SH-SY5Y (cell line): ENCODE results near the gene MGA.

Source experiments
- GATA2 ChIP-seq: IDR thresholded peaks from 2 replicates; pipeline ENCODE4 v1.6.1; 2011; ENCODE audit warnings: mild to moderate bottlenecking, low read depth, low read length
- GATA3 ChIP-seq: IDR thresholded peaks from 2 replicates; pipeline ENCODE4 v1.6.1; 2011; ENCODE audit warnings: low read depth, mild to moderate bottlenecking, low read length, moderate library complexity

MGA gene

DNA sequence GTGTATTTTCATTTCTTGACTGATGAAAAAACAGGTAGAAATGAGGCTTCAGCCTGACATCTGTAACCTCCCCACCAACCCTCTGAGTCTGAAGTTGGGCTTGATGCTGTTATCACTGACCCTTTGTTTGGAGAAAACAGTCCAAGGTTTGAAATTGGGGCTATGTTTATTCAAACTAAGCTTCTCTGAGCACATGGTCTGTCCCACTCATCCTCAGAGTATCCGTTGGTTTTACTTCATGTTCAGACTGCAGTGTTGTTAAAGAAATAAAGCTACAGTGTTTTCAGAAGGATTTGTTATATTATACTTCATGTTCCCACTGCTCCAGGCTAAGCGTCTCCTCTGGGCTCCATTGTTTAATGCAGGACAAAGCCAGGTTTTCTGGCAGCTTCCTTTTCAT is 120.1 kb downstream of the MGA start:
- no peak for TF ChIP-seq GATA2
- no peak for TF ChIP-seq GATA3

DNA sequence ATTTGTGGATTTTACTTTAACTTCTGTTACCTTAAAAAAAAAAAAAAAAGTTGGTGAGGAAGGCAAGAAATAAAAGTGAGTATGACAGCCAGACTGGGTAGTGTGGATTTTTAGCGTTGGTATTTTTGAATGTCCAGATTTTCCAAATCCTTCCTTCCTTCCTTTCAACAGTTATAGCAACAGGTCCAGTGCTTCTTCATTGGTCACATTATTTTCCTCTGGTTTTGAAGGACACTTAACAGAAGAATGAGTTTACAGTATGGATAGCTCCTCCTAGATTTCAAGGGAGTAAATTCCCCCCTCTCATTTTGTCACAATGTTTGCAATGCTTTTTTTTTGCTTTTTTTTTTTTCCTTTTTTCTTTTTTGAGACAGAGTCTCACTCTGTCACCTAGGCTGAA is 120.5 kb downstream of the MGA start:
- no peak for TF ChIP-seq GATA3
- TF ChIP-seq GATA2 = no peak

DNA sequence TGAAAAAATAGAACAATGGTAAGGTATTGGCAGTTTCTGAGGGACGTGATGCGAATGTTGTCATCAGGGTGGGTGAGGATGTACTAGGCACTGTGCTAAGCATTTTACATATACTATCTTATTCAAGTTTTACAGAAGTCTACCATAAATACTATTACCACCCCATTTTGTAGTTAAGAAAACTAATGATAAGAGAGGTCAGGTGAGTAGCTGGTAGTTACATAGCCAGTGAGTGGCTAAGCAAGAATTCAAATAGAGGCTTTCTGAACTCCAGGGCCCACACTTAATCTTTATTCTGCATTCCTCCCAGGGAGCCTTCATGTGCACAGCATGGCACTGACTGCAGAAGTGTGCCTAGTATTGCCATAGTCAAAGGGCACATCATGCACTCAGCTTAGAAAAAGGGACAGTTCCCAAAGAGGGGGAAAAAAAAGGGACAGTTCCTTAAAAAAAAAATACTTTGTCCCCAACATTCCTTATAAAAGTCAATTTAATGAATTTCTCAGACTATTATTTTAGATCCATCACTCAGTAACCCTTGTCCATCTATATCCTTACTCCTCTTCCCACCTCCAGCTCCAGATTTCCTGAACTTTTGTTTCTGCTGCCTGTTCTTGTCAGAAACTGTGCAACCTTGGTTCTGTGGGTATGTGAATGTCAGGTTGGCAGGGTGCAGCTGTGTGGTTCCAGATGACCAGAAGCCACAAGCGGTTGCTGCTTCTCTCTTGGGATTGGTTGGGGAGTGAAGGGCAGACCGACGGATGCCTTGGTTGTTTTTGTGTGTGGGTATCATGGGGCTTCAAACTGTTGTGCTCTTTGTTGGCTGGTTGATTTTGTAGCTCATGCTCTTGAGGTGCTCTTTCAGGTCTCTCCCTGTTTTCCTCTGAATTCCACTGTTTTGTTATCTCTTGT is 122.4 kb downstream of the MGA start:
- TF ChIP-seq GATA2 (no peak), GATA3 (no peak)

GRCh38 chr15:41783296-41783695 is 123.1 kb downstream of the MGA start:
- TF ChIP-seq GATA2 (no peak), GATA3 (no peak)

DNA sequence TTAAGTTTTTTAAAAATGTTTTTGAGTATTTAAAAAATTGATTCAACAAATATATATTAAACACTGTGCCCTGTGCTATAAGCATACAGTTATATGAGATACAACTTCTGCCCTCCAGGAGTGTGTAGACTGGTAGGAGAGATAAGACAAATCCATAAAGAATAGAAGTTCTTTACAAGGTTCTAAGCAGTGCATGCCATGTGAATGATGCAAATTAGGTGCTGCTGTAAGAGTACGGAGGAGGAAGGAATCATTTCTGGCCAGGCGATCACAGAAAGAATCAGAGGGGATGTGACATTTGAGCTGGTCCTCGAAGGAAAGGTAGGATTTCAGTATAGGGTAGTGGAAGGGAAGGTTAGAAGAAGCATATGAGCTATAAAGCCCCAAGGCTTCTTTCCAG is 128.1 kb downstream of the MGA start:
- TF ChIP-seq GATA3 = no peak
- no peak for TF ChIP-seq GATA2

GRCh38 chr15:41789236-41789635 is 129.0 kb downstream of the MGA start:
- TF ChIP-seq GATA2 (no peak), GATA3 (no peak)

DNA sequence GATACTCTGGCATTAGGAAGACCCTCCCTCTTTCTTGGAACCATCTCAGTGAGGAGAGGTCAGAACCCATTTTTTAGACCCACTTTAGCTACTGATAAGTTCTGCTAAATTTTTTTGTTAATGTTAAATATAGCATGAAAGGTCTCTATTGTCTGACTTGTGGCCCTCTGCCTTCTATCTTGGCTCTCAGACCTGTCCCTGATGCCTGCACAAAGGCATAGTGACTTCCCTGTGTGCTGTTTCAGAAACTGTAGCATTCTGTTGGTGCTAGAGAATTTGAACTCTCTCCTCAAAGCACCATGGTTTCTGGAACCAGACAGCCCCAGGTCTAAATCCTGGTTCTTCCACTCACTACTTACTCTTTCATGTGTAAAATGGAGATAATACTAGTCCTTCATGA is 129.5 kb downstream of the MGA start:
- no peak for TF ChIP-seq GATA3

DNA sequence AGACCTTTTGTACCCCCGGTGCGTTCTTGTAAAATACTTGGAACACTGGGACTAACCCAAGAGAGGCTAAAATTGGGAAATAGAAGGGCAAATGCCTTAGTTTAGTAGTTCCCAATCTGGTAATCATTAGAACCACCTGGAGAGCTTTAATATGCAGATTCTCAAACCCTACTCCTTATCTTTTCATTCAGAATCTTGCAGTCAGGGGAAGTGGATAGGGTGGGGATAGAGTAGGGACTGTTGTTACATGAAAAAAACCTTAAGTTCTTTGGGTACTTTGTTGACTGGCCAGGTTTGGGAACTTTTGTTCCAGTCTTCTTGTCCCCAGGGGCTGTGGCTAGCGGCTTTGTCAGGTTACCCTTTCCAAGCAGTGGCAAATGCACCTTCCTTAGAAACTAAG is 130.0 kb downstream of the MGA start:
- TF ChIP-seq GATA3 (no peak), GATA2 (no peak)

DNA sequence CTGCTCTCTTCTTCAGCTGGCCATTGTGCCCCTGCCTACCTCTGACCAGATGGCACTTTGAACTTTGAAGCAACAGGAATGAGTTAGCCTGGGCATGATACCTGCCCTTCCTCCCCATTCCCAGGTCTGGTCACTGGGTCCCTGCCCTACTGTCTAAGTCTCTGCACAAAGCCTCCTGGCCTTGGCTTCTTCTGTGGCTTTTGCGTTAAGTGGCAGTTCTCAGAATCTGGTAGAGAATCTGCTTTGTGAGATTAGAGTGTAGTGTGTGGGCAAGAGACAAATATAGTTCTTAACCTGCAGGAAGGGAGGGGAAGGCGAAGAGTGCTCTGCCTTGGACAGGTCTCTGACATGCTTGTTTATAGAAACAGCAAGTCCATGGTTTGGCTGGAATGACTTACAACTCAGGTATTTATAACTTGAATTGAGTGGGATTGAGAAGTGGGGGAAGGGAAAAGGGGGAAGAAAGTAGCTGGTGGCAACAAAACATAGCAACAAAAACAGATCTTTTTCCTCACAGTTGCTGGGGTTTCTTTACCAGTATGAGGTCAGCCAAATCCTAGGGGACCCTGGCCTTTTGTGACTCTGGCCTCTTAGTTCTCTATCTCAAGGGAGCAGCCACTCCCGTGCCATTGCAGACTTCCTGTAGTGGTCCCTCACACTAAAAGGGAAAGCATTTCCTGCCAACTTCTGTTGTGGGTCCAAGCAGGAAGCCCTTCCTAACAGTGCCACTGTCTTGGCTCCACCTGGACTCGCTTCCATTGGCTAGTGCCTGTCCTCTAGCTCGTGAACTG is 130.7 kb downstream of the MGA start:
- no peak for TF ChIP-seq GATA3
- TF ChIP-seq GATA2 = no peak

GRCh38 chr15:41791547-41791937 is 131.3 kb downstream of the MGA start:
- TF ChIP-seq GATA2 (no peak), GATA3 (no peak)

DNA sequence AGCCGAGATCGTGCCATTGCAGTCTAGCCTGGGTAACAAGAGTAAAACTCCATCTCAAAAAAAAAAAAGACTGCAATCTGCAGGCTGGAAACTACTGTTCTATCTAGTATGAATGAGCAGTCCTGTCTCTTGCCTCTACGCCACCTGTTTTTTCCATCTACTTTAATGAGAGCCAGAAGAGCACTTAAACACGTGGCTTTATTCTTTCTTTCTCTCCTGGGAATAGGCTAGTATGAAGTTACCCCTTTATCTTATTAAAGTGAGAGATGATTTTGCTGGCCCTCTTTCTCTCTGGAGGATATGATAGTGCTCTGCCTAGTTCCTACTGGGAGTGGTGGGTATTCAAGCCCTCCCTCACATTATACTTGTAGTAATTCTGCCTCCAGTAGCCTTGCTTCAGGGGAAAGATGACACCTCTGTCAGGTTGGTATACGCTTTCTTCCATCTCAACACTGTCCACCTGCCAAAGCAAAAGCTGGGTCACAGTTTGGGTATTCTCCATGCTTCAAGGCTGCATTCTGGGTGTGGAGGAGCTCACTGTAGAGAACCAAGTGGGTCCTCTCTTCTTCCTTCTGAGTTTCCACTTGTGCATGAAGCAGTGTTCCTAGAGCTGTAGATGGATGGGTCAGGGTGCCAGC is 131.9 kb downstream of the MGA start:
- TF ChIP-seq GATA2 (no peak), GATA3 (no peak)

DNA sequence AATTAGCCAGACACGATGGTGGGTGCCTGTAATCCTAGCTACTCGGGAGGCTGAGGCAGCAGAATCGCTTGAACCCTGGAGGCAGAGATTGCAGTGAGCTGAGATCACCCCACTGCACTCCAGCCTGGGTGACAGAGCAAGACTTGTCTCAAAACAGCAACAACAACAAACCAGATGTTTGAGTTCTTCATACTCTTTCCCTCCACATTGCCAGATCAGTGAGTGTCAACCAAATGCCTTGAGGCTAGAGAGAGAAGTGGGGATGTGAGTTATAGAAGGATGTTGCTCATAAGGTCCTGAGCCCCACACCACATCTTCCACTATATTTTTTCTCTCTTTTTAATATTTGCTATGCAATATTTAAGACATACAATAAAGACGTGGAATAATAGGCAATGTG is 133.9 kb downstream of the MGA start:
- TF ChIP-seq GATA3 = no peak
- no peak for TF ChIP-seq GATA2

DNA sequence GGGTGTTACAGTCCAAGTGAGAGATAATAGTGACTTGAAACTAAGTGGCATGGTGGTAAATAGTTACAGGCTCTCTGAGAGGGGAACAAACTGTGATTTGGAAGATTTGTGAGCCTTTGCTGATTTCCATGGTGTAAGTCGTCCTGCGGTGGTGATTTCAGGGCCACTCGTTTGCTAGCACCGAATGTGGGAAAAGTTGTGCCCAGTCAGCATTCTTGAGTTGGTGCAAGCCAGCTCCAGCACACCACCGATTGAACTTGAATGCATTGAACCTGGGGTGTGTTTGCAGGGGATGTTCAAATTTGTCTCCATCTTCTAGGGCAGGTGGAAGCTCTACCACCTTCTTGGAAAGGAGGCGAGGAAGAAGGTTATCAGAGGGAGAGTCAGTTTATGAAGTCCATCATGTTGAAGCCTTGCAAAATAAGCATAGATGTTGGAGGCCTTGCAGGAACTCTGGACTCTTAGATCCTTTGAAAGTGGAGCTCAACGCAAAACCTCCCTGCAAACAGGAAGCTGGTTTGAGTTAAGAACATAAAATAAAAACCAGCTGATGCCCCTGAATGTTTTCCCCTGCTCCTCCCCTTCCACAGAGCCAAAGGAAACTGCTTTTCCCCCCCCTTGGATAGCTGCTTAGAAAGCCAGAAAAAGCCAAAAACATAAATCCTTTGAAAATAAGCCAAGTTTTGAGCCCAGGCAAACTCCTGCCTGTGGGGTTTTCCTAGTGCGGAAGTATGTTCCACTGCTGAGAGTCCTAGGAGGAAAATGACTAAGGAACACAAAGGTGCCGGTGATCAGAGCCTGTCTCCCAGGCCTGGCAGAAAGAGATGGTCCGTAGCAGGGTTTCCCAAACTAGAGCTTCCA is 136.0 kb downstream of the MGA start:
- TF ChIP-seq GATA3 = no peak
- TF ChIP-seq GATA2 = no peak
